ENCODE results near the gene BAG5.
A peak's percentile ranks its signal among the peaks of the same experiment; 100 is the strongest.
"Not testable (repeated sequence)": the region's sequence is repeated elsewhere in the genome, so short reads cannot be mapped to it uniquely, and the experiment has no call there.

BAG5 gene

GRCh38 chr14:103562429-103563225, at the start of gene BAG5, which contains the start of gene COA8:
Gene BAG5 (minus strand): TSS chr14:103562657. CDS start chr14:103561164, 1,493 bp downstream.
Gene COA8 (plus strand): TSS chr14:103562960. CDS start chr14:103563002, 42 bp downstream.
- DNase-seq (ENCODE audit: low read depth), result peak; percentile 76
- no peak for TF ChIP-seq CTCF (conservative IDR thresholded peaks at IDR 0.05; ENCODE audit: control insufficient read depth, insufficient read depth, low read depth, low read length)
- peak within 1 kb of the TSS; percentile 87 for H3K4me3 ChIP-seq (ENCODE audit: control insufficient read depth, low read depth, low read length)

GRCh38 chr14:103611215-103611614, 48.8 kb upstream of the BAG5 start:
- no peak overlapping the region for H3K4me3 ChIP-seq (ENCODE audit: control insufficient read depth, low read depth, low read length)
- DNase-seq (ENCODE audit: low read depth), result no peak
- TF ChIP-seq CTCF (conservative IDR thresholded peaks at IDR 0.05; ENCODE audit: control insufficient read depth, insufficient read depth, low read depth, low read length), result no peak

- not testable (repeated sequence) for DNase-seq (ENCODE audit: low read depth)
These were observed 46.6 kb upstream of the BAG5 start for GRCh38 chr14:103609081-103609480.

GRCh38 chr14:103607822-103608221, 45.4 kb upstream of the BAG5 start:
- no peak overlapping the region for H3K4me3 ChIP-seq (ENCODE audit: control insufficient read depth, low read depth, low read length)
- TF ChIP-seq CTCF (conservative IDR thresholded peaks at IDR 0.05; ENCODE audit: control insufficient read depth, insufficient read depth, low read depth, low read length), result no peak

More at GRCh38 chr14:103609081-103609480, 46.6 kb upstream of the BAG5 start:
- not testable (repeated sequence) for H3K4me3 ChIP-seq (ENCODE audit: control insufficient read depth, low read depth, low read length)

GRCh38 chr14:103606963-103607668, 44.7 kb upstream of the BAG5 start:
- peak overlapping the region; percentile 3 for H3K4me3 ChIP-seq (ENCODE audit: control insufficient read depth, low read depth, low read length)
- DNase-seq (ENCODE audit: low read depth), result peak; percentile 93

More at GRCh38 chr14:103607822-103608221, 45.4 kb upstream of the BAG5 start:
- DNase-seq (ENCODE audit: low read depth), result no peak

GRCh38 chr14:103604620-103605019, 42.2 kb upstream of the BAG5 start:
- TF ChIP-seq CTCF (conservative IDR thresholded peaks at IDR 0.05; ENCODE audit: control insufficient read depth, insufficient read depth, low read depth, low read length), result no peak
- DNase-seq (ENCODE audit: low read depth), result no peak
- no peak overlapping the region for H3K4me3 ChIP-seq (ENCODE audit: control insufficient read depth, low read depth, low read length)

More at GRCh38 chr14:103606963-103607668, 44.7 kb upstream of the BAG5 start:
- TF ChIP-seq CTCF (conservative IDR thresholded peaks at IDR 0.05; ENCODE audit: control insufficient read depth, insufficient read depth, low read depth, low read length), result peak; percentile 35

GRCh38 chr14:103600503-103600902, 38.0 kb upstream of the BAG5 start:
- no peak for TF ChIP-seq CTCF (conservative IDR thresholded peaks at IDR 0.05; ENCODE audit: control insufficient read depth, insufficient read depth, low read depth, low read length)
- H3K4me3 ChIP-seq (ENCODE audit: control insufficient read depth, low read depth, low read length), result no peak overlapping the region
- no peak for DNase-seq (ENCODE audit: low read depth)

Measured in fibroblast of mammary gland (primary cell).